Stimulated activated CD4-positive, alpha-beta T cell treated with anti-CD3 and anti-CD28 coated beads, TNF-alpha, amount 100 ng/mL, for 1 hour (primary cell): Measurements from ENCODE around the gene CHCHD10.

Experiments
- DNase-seq, 3 donors: peaks; one replicate each; pipeline ENCODE4 v3.0.0-alpha.2; 2020; ENCODE audit warnings: low read depth in 3 of 3, low spot score in 1 of 3

Gene CHCHD10

GRCh38 chr22:23773483-23774113 is 5.8 kb upstream of the CHCHD10 start:
- DNase-seq = no peak

GRCh38 chr22:23772649-23773473 is 5.1 kb upstream of the CHCHD10 start, which contains the start of gene MMP11:
TSS of gene MMP11 (plus strand) at chr22:23772849. CDS start at chr22:23772871, 22 bp downstream.
- peak in 1 of 3 donors; percentile 48 for DNase-seq

- DNase-seq = no peak
Observed at GRCh38 chr22:23772315-23772648, 4.5 kb upstream of the CHCHD10 start.

GRCh38 chr22:23769321-23769965 is 1.7 kb upstream of the CHCHD10 start:
- DNase-seq = no peak

- no peak for DNase-seq
Observed at GRCh38 chr22:23767303-23767672, 484 bp downstream of the CHCHD10 start.

GRCh38 chr22:23764899-23765881 is 2.6 kb downstream of the CHCHD10 start:
- DNase-seq = no peak

- DNase-seq = no peak
Observed at GRCh38 chr22:23763954-23764353, 3.8 kb downstream of the CHCHD10 start.

- peak in 1 of 3 donors; percentile 51 for DNase-seq
Observed at GRCh38 chr22:23763579-23763945, 4.2 kb downstream of the CHCHD10 start.

- no peak for DNase-seq
Observed at GRCh38 chr22:23762842-23763578, 4.8 kb downstream of the CHCHD10 start, which contains the start of gene C22orf15. TSS of gene C22orf15 (plus strand) at chr22:23762990. CDS start at chr22:23763307, 317 bp downstream.

GRCh38 chr22:23760056-23760455 is 7.7 kb downstream of the CHCHD10 start:
- no peak for DNase-seq

- DNase-seq = no peak
Observed at GRCh38 chr22:23759566-23759965, 8.2 kb downstream of the CHCHD10 start.

GRCh38 chr22:23756891-23757290 is 10.9 kb downstream of the CHCHD10 start:
- no peak for DNase-seq

- no peak for DNase-seq
Observed at GRCh38 chr22:23755711-23756110, 12.1 kb downstream of the CHCHD10 start.

- DNase-seq = no peak
Observed at GRCh38 chr22:23754980-23755636, 12.7 kb downstream of the CHCHD10 start.

GRCh38 chr22:23754220-23754919 is 13.4 kb downstream of the CHCHD10 start, which contains the start of gene VPREB3:
TSS of gene VPREB3 (minus strand) at chr22:23754425. CDS start at chr22:23754363, 62 bp downstream.
- DNase-seq = no peak

GRCh38 chr22:23753385-23753784 is 14.4 kb downstream of the CHCHD10 start:
- DNase-seq = no peak

- no peak for DNase-seq
Observed at GRCh38 chr22:23752750-23753149, 15.0 kb downstream of the CHCHD10 start.

GRCh38 chr22:23752090-23752691 is 15.6 kb downstream of the CHCHD10 start:
- DNase-seq = no peak
